Adipocyte (in vitro differentiated cells): Measurements from ENCODE around the gene MICU1.
"Not testable (repeated sequence)": the region's sequence is repeated elsewhere in the genome, so short reads cannot be mapped to it uniquely, and the experiment has no call there.

Experiments used
- DNase-seq: peaks from one replicate; pipeline ENCODE4 v3.0.0-alpha.2; 2015; ENCODE audit warnings: low read depth
- H3K27me3 ChIP-seq: replicated peaks from 2 replicates; pipeline ENCODE4 v1.7.0; 2013; ENCODE audit warnings: mild to moderate bottlenecking, low read length, moderate library complexity; ENCODE audit not compliant: control insufficient read depth, insufficient read depth
- H3K36me3 ChIP-seq: 2 replicates; pipeline ENCODE4 v1.7.0; 2013; ENCODE audit warnings: low read length, mild to moderate bottlenecking, moderate library complexity; ENCODE audit not compliant: control insufficient read depth, insufficient read depth, severe bottlenecking
- H3K4me1 ChIP-seq: 2 replicates; pipeline ENCODE4 v1.7.0; 2013; ENCODE audit warnings: mild to moderate bottlenecking, low read length, moderate library complexity; ENCODE audit not compliant: control insufficient read depth, insufficient read depth
- H3K4me3 ChIP-seq: 2 replicates; pipeline ENCODE4 v1.7.0; 2013; ENCODE audit warnings: mild to moderate bottlenecking, low read length, moderate library complexity
- H3K9ac ChIP-seq: 2 replicates; pipeline ENCODE4 v1.7.0; 2013; ENCODE audit warnings: mild to moderate bottlenecking, low read length, moderate library complexity
- H3K9me3 ChIP-seq: 2 replicates; pipeline ENCODE4 v1.7.0; 2013; ENCODE audit warnings: mild to moderate bottlenecking, low read length, moderate library complexity; ENCODE audit not compliant: control insufficient read depth

The MICU1 gene

DNA sequence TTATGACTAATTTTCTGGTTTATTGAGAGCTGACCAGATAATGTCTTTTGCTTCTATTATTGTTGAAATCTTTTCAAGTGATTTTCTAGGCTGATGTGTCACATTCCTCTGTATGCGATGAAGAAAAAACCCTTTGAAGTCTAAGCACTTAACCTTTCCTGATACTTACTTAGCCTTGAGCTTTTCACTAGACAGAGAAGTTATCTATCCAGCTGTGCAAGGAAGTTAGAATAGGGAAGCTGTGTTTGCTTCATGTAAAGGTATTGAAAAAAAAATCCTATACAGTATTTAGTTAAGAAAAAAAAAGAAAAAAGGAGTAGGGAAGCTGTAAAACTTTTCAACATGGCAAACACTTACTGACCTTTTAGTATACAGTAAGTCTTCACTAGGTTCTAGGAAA lies 153.6 kb downstream of the MICU1 start:
- Histone ChIP-seq H3K4me1 (no peaks in the 10 kb centered on the region), H3K36me3 (peaks cover 29% of the 10 kb centered on the region), H3K4me3 (no peak overlapping the region), H3K27me3 (no peaks in the 10 kb centered on the region), H3K9ac (no peak overlapping the region), H3K9me3 (no peaks in the 10 kb centered on the region)
- no peak for DNase-seq

DNA sequence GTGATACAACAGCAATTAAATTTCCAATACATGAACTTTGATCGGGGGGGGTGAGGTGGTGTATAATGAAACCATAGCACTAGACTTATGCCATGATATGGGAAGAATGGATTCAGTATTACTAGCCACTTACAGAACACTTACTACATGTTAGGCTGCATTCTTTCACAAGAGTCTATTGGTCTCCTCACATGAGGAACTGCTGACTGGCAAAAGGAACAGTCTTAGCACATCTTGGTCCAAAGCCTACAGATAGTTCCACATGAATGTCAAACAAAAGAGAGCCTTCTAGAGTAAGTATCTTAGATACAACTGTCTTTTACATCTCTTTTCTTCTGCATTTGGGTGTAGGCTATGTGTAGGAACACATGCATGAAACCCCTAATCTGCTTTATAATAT lies 155.2 kb downstream of the MICU1 start:
- no peaks in the 10 kb centered on the region for H3K27me3 ChIP-seq
- H3K4me1 ChIP-seq: peaks cover 10% of the 10 kb centered on the region
- no peak overlapping the region for H3K4me3 ChIP-seq
- DNase-seq: no peak
- no peak overlapping the region for H3K9ac ChIP-seq
- no peaks in the 10 kb centered on the region for H3K9me3 ChIP-seq
- peaks cover 22% of the 10 kb centered on the region for H3K36me3 ChIP-seq

DNA sequence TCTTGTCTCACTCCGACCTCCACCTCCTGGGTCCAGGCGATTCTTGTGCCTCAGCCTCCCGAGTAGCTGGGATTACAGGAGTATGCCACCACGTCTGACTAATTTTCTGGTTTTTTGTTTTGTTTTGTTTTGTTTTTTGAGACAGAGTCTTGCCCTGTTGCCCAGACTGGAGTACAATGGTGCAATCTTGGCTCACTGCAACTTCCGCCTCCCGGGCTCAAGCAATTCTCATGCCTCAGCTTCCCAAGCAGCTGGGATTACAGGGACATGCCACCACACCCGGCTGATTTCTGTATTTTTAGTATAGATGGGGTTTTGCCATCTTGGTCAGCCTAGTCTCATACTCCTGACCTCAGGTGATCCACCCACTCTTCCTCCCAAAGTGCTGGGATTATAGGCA lies 158.8 kb downstream of the MICU1 start:
- H3K4me1 ChIP-seq, H3K9me3 ChIP-seq, H3K27me3 ChIP-seq, H3K36me3 ChIP-seq, DNase-seq, H3K4me3 ChIP-seq, H3K9ac ChIP-seq: not testable (repeated sequence)

DNA sequence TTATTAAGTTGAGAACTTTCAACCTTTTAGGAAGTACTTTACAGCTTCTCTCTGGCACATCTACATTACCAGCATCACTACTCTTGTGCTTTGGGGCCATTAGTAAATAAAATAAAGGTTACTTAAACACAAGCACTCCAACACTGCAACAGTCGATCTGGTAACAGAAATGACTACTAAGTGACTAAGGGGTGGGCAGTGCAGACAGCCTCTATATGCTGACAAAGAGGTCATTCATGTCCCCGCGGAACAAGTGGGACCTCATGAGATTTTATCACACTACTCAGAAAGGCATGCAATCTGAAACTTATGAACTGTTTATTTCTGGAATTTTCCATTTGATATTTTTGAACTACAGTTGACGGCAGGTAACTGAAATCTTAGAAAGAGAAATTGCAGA lies 159.9 kb downstream of the MICU1 start:
- Histone ChIP-seq H3K9me3 (no peaks in the 10 kb centered on the region), H3K4me3 (no peak overlapping the region), H3K4me1 (peaks cover 14% of the 10 kb centered on the region), H3K36me3 (no peaks in the 10 kb centered on the region), H3K27me3 (no peaks in the 10 kb centered on the region), H3K9ac (no peak overlapping the region)
- peak; percentile 23 for DNase-seq

DNA sequence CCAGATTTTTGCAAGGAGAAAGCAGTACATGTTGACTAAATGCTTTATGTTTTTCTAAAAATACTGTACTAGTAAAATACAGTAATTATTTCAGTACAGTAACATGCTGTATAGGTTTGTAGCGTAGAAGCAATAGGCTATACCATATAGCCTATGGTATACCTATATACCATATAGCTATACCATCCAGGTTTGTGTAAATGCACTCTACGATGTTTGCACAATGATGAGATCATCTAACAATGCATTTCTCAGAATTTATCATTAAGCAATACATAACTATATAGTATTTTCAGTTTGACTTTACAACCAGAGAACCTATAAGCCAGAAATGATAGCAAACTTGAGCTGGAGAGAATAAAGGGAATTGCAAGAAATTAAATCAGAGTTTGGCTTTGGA lies 161.4 kb downstream of the MICU1 start:
- Histone ChIP-seq H3K27me3 (no peaks in the 10 kb centered on the region), H3K9me3 (no peaks in the 10 kb centered on the region), H3K4me1 (peaks cover 28% of the 10 kb centered on the region), H3K4me3 (no peak overlapping the region), H3K9ac (no peak overlapping the region), H3K36me3 (no peaks in the 10 kb centered on the region)
- DNase-seq: no peak

DNA sequence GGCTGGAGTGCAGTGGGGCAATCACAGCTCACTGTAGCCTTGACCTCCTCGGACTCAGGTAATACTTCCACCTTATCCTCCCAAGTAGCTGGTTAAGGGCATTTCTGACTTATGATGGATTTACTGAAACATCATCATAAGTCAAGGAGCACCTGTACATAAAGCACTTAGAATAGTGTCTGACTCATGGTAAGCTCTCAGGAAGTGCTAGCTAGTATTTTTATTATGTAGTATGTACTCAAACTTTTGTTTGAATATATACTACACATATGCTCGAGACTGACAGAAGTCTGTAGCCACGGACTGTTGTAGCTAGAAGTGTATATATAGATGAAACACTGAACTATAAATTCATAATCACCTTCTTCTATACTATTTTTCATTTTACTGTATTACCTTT lies 163.6 kb downstream of the MICU1 start:
- no peak overlapping the region for H3K4me3 ChIP-seq
- no peaks in the 10 kb centered on the region for H3K9me3 ChIP-seq
- H3K36me3 ChIP-seq: no peaks in the 10 kb centered on the region
- no peak for DNase-seq
- no peaks in the 10 kb centered on the region for H3K27me3 ChIP-seq
- H3K9ac ChIP-seq: no peak overlapping the region
- peaks cover 28% of the 10 kb centered on the region for H3K4me1 ChIP-seq

DNA sequence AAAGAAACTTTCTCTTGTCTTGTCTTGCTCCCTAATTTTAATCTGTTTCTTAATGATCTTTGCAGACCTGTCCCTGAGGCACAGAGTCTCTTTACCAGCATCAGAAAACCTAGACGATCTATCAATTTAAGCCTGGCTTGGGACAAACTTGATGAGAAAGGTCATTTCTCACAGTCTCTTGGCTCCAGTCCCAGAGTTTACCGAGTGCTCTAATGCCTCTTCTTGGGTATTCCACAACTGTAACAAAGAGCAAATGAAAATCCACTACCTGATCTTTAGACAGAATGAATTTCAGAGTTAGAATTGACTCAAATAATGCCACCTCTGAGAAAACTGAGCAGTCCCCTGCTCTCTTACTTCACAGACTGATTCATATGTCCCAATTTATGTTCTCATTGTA lies 164.8 kb downstream of the MICU1 start:
- no peaks in the 10 kb centered on the region for H3K36me3 ChIP-seq
- H3K27me3 ChIP-seq: no peaks in the 10 kb centered on the region
- H3K4me1 ChIP-seq: peaks cover 26% of the 10 kb centered on the region
- H3K4me3 ChIP-seq: no peak overlapping the region
- H3K9me3 ChIP-seq: no peaks in the 10 kb centered on the region
- DNase-seq: no peak
- no peak overlapping the region for H3K9ac ChIP-seq

DNA sequence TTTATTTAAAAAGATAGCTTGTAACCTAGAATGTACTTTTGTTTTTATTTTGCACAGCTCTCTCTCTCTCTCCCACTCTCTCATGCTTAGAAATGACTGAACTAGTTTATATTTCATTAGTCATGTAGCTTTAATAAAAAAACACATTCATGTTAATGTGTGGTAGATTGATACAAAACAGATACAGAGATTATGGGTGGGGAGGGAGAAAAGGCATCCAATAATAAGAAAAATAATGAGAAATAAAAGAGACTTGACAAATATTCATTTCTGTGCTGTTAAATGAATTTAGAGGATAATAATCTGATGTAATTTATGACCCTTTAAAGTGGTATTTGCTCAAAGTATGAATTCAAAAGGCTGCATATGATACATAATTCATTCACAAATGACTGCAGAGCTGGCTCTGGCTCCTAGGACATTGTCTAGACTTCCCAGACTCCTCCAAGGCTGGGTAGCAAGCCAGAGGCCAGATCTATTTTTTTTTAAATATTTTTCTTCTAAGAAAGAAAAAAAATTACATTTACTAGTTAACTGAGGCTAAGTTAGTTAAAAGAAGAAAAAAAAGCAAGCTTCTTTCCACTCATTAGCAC lies 165.5 kb downstream of the MICU1 start:
- peaks cover 29% of the 10 kb centered on the region for H3K4me1 ChIP-seq
- DNase-seq: peak; percentile 4
- no peaks in the 10 kb centered on the region for H3K36me3 ChIP-seq

DNA sequence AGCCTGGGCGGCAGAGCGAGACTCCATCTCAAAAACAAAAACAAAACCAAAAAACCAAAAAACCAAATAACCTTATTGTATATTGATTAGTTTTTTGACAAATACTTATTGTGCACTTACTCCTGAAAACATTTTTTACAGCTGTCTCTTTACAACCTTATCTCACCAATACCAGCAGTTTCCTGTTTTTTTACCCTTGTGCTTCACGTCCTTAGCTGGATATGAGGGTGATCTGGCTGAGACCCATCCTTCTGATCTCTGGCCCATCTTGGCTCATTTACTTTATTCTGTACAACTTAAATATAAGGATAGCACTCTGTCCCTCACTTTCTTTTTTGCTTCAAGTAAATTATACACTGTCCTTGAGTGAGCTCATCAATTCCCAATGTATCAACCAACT lies 166.6 kb downstream of the MICU1 start:
- Histone ChIP-seq H3K9me3 (no peaks in the 10 kb centered on the region), H3K9ac (no peak overlapping the region), H3K4me3 (no peak overlapping the region), H3K27me3 (no peaks in the 10 kb centered on the region), H3K4me1 (peaks cover 29% of the 10 kb centered on the region), H3K36me3 (no peaks in the 10 kb centered on the region)
- no peak for DNase-seq

More for the DNA sequence above, 165.5 kb downstream of the MICU1 start:
- Histone ChIP-seq H3K4me3 (no peak overlapping the region), H3K27me3 (no peaks in the 10 kb centered on the region), H3K9me3 (no peaks in the 10 kb centered on the region), H3K9ac (no peak overlapping the region)

DNA sequence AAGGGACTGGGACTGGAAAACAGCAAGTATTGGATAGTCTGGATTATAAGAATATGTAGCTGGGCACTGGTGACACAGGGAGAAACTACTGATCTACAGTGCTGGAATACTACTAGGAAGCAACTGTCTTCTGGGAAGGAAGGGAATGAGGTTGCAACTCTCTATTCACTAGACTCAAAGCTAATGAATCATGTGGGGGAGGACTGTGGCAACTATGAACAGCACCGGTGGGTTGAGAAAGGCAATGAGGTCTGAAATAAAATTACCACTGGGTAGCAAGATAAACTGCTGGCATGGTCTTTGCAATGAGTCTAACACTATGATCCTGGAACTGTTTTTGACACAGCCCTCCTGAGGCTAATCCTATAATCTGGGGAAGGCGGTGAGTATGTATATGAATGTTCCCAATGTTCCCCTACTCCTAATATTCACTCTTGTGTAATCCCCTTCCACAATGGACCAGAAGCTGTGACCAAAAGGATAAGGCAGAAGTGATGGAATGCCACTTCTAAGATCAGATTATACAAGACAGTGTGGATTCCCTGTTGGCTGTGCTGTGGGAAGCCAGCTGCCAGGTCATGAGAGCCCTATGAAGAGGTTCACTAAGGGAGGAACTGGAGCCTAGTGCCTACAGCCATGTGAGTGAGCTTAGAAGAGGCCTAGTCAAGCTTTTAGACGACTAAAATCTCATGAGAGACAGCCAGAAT lies 169.8 kb downstream of the MICU1 start:
- peaks cover 25% of the 10 kb centered on the region for H3K4me1 ChIP-seq
- no peak for DNase-seq

DNA sequence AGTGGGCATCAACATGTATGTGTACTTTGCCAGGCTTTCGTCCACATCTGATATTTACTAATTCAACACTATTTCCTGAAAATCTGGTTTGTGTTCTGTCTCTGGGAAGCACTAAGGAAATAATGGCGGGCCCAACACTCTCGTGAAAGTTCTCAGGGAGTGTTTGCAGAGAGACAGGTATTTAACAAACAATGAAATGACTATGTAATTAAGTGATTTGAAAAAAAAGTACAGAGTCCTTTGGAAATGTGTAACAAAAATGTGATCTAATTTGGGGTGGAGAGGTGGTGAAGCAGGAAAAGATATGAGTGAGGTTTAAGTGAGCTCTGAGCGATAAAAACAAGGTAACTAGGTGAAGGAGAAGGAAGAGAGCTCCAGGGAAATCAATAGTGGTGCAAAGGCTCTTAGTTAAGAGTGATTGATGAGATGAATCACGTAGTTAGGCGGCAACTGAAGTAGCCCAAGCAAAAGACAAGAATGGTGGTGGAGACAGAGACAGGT lies 175.9 kb downstream of the MICU1 start:
- no peak for DNase-seq

More for the DNA sequence above, 169.8 kb downstream of the MICU1 start:
- Histone ChIP-seq H3K27me3 (no peaks in the 10 kb centered on the region), H3K9me3 (no peaks in the 10 kb centered on the region), H3K9ac (no peak overlapping the region), H3K4me3 (no peak overlapping the region), H3K36me3 (no peaks in the 10 kb centered on the region)

More for the DNA sequence above, 175.9 kb downstream of the MICU1 start:
- Histone ChIP-seq H3K27me3 (no peaks in the 10 kb centered on the region), H3K9ac (no peak overlapping the region), H3K9me3 (no peaks in the 10 kb centered on the region), H3K36me3 (no peaks in the 10 kb centered on the region), H3K4me3 (no peak overlapping the region), H3K4me1 (no peaks in the 10 kb centered on the region)
